Airway epithelial cell (primary cell): ENCODE data around the gene MTFMT. TPM values are rescaled to one million over a fixed set of nuclear protein-coding genes. Genes with fewer than 3 reads are reported as not detected.

Source experiments
- total RNA-seq: library from RNA; depleted of rRNA; stranded (reverse); fragments of >200 nt; gene quantifications from 2 replicates; pipeline ENCODE4 v1.2.3, GENCODE V29; 2015

MTFMT gene
- 22.5 and 35.4 TPM in 2 replicates for total RNA-seq

DNA sequence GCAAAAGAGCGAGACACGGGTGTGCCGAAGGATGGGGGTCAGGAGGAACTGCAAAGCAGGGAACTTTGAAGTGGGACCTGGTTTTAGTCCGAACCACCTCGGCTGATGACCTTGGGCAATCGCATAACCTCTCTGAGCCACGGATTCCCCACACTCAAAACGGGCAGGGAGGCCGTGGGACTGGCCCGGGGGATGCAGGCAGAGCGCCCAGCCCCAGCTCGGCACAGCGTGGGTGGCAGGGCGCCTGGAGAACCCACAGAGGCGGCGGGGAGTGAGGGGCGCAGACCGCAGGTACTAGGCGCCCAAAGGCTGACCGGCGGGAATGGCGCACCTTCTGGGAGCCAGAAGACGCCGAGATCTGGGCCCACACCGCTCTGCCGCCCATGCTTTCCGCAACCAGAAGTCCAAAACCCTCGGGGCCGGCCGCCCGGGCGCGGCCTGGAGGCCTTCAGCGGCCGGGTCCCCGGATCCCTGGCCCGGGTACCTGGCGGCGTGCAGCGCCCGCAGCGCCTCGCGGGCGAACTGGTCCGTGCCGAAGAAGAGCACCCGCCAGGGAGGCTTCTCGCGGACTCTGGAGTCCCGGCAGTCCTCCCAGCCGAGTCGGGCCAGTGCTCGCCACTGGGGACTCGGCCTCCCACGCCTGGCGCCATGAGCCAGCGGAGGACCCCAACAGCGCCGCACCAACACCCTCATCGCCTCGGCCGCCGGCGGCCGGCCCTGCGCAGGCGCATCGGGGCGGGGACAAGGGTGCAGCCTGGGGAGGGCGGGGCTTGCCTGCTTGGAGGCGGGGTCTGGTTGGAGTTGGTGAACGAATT, at the start of gene MTFMT:
Gene MTFMT, minus strand, starts transcription at position 719 of the 815 bp plus-strand sequence. Its CDS starts 26 bp downstream, at position 693.

DNA sequence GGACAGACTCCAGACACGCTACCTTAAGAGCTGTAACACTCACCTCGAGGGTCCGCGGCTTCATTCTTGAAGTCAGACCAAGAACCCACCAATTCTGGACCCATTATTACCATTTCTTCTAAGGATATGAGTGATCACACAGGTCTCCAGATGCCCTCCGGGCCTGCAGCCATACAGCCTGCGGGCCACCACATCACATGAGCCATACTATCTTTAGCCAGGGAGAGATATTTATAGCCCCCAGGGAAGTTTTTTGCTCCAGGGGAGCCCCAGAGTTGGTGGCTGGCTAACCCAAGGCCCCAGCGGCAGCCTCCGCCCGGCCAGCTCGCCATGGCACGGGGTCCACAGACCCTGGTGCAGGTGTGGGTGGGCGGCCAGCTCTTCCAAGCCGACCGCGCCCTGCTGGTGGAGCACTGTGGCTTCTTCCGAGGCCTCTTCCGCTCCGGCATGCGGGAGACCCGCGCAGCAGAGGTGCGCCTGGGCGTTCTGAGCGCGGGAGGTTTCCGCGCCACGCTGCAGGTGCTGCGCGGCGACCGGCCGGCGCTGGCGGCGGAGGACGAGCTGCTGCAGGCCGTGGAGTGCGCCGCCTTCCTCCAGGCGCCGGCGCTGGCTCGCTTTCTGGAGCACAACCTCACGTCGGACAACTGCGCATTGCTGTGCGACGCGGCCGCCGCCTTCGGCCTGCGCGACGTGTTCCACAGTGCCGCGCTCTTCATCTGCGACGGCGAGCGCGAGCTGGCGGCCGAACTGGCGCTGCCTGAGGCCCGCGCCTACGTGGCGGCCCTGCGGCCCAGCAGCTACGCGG, 47.2 kb upstream of the MTFMT start, which contains the start of gene KBTBD13:
Gene KBTBD13, plus strand, starts transcription at position 261 of the 805 bp plus-strand sequence. Its CDS starts 70 bp downstream, at position 331.

DNA sequence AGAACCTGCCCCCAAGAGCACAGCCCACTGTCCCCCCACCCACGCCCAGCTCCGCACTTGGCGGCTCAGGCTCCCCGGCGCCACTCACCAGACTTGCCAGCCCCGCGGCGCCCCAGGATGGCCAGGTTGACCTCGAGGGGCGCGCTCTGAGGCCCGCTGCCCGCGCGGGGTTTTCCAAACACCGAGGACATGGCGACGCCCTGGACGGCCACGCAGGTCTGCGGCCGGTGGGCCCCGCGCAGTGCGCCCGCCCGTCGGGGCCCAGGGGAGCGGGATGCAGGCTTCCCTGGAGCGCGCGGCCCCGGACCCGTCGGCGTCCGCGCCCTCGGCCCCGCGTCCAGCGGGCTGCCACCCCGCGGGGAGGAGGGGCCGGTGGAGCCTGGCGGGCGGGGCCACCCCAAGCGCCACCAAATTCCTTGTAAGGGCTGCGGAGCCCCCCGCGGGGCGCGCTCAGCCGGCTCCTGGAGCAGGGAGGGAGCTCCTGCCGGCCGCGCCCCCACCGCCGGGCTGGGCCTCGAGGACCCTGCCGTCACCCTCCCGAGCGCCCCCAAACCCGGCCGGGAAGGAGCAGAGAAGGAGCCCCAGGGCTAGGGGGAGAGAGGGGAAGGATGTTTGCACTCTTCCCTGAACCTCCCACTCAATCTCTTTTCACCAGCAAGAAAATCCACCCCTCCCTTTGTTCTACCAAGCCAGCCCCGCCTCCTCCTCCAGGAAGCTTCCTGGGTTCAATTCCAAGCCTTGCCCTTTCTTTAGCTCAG, 38.4 kb upstream of the MTFMT start, which contains the start of gene RASL12:
Gene RASL12, minus strand, starts transcription at position 347 of the 758 bp plus-strand sequence. Its CDS starts 156 bp downstream, at position 191.

DNA sequence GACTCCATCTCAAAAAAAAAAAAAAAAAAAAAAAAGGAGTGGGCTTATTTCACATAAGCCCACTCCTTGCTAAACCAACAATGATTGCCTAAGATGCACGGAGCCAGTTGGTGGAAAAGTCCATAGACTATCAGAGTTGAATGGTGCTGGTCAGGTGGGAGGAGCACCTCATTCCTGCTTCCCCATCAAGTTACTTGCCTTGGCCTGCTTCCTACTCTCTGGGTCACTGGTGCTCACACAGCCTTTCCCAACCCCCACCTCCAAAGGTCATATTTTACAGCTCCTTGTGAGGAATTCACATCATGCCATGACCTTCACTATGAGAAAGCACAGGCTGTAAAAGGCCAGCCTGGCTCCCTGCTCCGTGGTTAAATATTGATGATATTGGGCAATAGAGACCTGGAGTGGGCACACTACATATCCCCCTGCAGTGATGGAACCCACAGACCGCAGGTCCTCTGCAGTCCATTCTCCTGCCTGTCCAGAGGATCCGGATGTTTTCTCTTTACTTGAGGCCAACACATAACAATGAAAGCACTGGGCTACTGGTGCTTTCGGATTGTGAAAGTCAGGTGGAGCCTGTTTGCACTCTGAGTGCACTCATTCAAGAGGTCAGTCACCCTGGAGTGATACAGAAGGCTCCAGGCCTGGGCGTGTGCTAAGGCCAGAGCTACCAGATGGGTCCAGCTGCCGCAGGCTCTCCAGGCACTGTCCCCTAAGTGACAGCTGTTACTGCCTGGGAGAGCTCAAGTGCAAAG, 15.5 kb upstream of the MTFMT start, which contains the start of gene SLC51B:
Gene SLC51B, plus strand, starts transcription at position 664 of the 758 bp plus-strand sequence. CDS start 4,618 bp downstream, outside the sequence.

DNA sequence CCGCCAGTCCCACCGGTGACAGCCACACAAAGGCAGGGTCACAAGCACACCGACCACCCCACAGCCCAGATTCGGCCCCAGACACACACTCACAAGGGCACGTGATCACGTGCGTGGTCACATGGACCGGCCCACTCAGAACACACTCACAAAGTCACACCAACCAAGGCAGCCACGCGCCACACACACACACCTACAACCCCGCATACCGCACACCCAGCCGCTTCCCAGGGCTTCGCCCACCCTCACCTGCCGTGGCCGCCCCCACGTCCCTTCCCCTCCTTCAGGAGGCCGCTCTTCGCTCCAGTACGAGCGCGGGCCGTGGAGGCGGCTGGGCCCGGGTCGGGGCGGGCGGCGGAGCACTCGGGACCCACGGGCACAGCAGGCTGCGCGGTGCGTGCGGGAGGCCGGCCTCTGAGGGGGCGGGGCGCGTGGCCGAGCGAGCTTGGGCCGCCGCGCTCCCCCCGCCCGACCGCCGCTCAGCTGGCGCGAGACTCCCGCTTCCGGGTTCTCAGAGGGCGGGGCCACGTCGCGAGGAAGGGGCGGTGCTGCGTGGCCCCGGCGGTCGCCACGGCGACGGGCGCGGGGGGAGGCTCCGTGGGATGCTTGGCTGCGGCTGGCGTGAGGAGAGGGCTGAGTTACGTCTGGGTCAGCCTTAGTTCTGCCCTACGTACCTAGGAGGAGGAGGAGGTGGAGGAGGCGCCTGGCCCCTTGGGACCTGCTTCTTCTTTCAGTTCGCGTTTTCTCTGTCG, 39.8 kb downstream of the MTFMT start, which contains the start of gene SPG21:
Gene SPG21, minus strand, starts transcription at position 499 of the 752 bp plus-strand sequence. CDS start 6,345 bp downstream, outside the sequence.

Other genes with a start within 250 kb of the MTFMT start
- 9.5 TPM in 2 replicates for gene PIF1, start 204.0 kb downstream of the MTFMT start, total RNA-seq
- gene PLEKHO2, start 187.7 kb downstream of the MTFMT start, total RNA-seq, result 3.3 and 6.1 TPM in 2 replicates
- gene ANKDD1A, start 117.7 kb downstream of the MTFMT start, total RNA-seq, result 1.4 and 1.6 TPM in 2 replicates
- 73.0 and 91.5 TPM in 2 replicates for gene SPG21, start 39.7 kb downstream of the MTFMT start, total RNA-seq
- not detected in 2 replicates for gene SLC51B, start 15.7 kb upstream of the MTFMT start, total RNA-seq
- gene RASL12, start 38.4 kb upstream of the MTFMT start, total RNA-seq, result not detected in 2 replicates
- not detected in 2 replicates for gene KBTBD13, start 47.1 kb upstream of the MTFMT start, total RNA-seq
- under 0.01 and 0.35 TPM in 2 replicates for gene UBAP1L, start 85.6 kb upstream of the MTFMT start, total RNA-seq
- 23.2 and 25.7 TPM in 2 replicates for gene PDCD7, start 104.2 kb upstream of the MTFMT start, total RNA-seq
- 26.0 and 43.5 TPM in 2 replicates for gene CLPX, start 155.7 kb upstream of the MTFMT start, total RNA-seq
- gene CILP, start 181.8 kb upstream of the MTFMT start, total RNA-seq, result 0.28 and 0.49 TPM in 2 replicates